HL-60 (cell line): ENCODE data around the gene STX12.
A peak's percentile ranks its signal among the peaks of the same experiment; 100 is the strongest.

Source experiments
- DNase-seq, 2 experiments: peaks; one replicate each; pipeline ENCODE4 v3.0.0-alpha.2; 2010 to 2020; ENCODE audit warnings: low read depth in 1 of 2, low spot score in 1 of 2
- H3K27ac ChIP-seq: fragments of 250-450 bp; sonication (Bioruptor Pico); replicated peaks from 2 replicates; pipeline ENCODE4 v1.5.1; 2020; ENCODE audit warnings: mild to moderate bottlenecking, moderate library complexity
- H3K27me3 ChIP-seq: fragments of 250-450 bp; sonication (Bioruptor Pico); 2 replicates; pipeline ENCODE4 v1.5.1; 2021; ENCODE audit warnings: mild to moderate bottlenecking, moderate library complexity; ENCODE audit not compliant: insufficient read depth, poor library complexity, severe bottlenecking
- H3K4me3 ChIP-seq: replicated peaks from 2 replicates; pipeline ENCODE4 v1.5.1; 2011; ENCODE audit warnings: mild to moderate bottlenecking, control low read depth, low read length; ENCODE audit not compliant: insufficient read depth
- GABPA ChIP-seq: IDR thresholded peaks from 2 replicates; pipeline ENCODE4 v1.6.1; 2012; ENCODE audit warnings: low read depth
- POLR2AphosphoS5 ChIP-seq: IDR thresholded peaks from 2 replicates; pipeline ENCODE4 v1.6.1; 2012; ENCODE audit warnings: low read depth
- SPI1 ChIP-seq: IDR thresholded peaks from 2 replicates; pipeline ENCODE4 v1.6.1; 2012; ENCODE audit warnings: low read depth, mild to moderate bottlenecking, borderline replicate concordance
- TF ChIP-seq, protein P1 (sequence below): IDR thresholded peaks from 2 replicates; pipeline ENCODE4 v1.6.1; 2012; ENCODE audit warnings: low read depth; ENCODE audit not compliant: insufficient replicate concordance
- TF ChIP-seq, protein P2 (sequence below): IDR thresholded peaks from one replicate; pipeline ENCODE4 v1.5.1; 2011; ENCODE audit warnings: low read length, control low read depth, inconsistent platforms; ENCODE audit not compliant: insufficient read depth

The STX12 gene

DNA sequence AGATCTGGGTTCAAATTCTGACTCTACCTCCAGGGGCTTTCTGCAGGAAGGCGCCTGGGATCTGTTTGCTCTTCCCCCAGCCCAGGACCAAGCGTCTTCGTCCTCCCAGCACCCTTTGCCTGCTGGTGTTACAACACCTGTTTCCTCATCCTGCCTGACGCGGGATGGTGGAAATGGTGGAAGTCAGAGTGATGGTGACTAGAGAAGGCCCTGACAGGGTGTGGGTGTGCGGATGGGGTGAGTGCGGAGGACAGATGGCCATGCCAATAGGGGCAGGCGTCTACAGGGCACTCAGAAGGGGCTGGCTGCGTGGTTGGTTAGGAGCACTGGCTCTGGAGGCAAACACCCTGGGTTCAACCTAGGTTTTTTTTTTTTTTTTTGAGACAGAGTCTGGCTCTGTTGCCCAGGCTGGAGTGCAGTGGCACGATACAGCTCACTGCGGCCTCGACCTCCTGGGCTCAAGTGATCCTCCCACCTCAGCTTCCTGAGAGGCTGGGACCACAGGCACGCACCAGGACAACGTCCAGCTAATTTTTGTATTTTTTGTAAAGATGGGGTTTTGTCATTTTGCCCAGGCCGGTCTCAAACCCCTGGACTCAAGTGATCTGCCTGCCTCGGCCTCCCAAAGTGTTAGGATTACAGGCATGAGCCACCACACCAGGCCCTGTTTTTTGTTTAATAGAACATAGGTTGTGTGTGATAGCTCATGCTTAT, 100.8 kb downstream of the STX12 start:
- H3K27me3 ChIP-seq = no peaks in the 10 kb centered on the region
- TF ChIP-seq POLR2AphosphoS5 (no peak), SPI1 (no peak), GABPA (no peak)
- TF ChIP-seq, protein P1, sequence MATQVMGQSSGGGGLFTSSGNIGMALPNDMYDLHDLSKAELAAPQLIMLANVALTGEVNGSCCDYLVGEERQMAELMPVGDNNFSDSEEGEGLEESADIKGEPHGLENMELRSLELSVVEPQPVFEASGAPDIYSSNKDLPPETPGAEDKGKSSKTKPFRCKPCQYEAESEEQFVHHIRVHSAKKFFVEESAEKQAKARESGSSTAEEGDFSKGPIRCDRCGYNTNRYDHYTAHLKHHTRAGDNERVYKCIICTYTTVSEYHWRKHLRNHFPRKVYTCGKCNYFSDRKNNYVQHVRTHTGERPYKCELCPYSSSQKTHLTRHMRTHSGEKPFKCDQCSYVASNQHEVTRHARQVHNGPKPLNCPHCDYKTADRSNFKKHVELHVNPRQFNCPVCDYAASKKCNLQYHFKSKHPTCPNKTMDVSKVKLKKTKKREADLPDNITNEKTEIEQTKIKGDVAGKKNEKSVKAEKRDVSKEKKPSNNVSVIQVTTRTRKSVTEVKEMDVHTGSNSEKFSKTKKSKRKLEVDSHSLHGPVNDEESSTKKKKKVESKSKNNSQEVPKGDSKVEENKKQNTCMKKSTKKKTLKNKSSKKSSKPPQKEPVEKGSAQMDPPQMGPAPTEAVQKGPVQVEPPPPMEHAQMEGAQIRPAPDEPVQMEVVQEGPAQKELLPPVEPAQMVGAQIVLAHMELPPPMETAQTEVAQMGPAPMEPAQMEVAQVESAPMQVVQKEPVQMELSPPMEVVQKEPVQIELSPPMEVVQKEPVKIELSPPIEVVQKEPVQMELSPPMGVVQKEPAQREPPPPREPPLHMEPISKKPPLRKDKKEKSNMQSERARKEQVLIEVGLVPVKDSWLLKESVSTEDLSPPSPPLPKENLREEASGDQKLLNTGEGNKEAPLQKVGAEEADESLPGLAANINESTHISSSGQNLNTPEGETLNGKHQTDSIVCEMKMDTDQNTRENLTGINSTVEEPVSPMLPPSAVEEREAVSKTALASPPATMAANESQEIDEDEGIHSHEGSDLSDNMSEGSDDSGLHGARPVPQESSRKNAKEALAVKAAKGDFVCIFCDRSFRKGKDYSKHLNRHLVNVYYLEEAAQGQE = no peak
- TF ChIP-seq, protein P2, sequence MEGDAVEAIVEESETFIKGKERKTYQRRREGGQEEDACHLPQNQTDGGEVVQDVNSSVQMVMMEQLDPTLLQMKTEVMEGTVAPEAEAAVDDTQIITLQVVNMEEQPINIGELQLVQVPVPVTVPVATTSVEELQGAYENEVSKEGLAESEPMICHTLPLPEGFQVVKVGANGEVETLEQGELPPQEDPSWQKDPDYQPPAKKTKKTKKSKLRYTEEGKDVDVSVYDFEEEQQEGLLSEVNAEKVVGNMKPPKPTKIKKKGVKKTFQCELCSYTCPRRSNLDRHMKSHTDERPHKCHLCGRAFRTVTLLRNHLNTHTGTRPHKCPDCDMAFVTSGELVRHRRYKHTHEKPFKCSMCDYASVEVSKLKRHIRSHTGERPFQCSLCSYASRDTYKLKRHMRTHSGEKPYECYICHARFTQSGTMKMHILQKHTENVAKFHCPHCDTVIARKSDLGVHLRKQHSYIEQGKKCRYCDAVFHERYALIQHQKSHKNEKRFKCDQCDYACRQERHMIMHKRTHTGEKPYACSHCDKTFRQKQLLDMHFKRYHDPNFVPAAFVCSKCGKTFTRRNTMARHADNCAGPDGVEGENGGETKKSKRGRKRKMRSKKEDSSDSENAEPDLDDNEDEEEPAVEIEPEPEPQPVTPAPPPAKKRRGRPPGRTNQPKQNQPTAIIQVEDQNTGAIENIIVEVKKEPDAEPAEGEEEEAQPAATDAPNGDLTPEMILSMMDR = no peak
- peak overlapping the region; percentile 82 for H3K27ac ChIP-seq
- peak; percentile 77 to 90 for DNase-seq
- peak overlapping the region; percentile 95 for H3K4me3 ChIP-seq
